Endothelial cell of umbilical vein (primary cell): ENCODE results near the gene ESRRA. TPM values are rescaled to one million over a fixed set of nuclear protein-coding genes. Genes with fewer than 3 reads are reported as not detected.
"Not testable (repeated sequence)": the region's sequence is repeated elsewhere in the genome, so short reads cannot be mapped to it uniquely, and the experiment has no call there.

ENCODE experiments used
- BruUV-seq: library from RNA; stranded (reverse); fragments of 400-500 nt; replicated peaks from 2 replicates; lab custom pipeline; 2021; lab: Mats Ljungman, UMichigan
- CTCF ChIA-PET: fragments of 300-600, 350-600 bp; sonication (Branson Sonifier 250); formaldehyde crosslinking; loops from one replicate; lab custom pipeline; 2021; ENCODE audit warnings: antibody characterized with exemption, inconsistent platforms; lab: Charles Lee
- POLR2A ChIA-PET: fragments of 300-600, 350-600 bp; sonication (Branson Sonifier 250); formaldehyde crosslinking; loops from one replicate; lab custom pipeline; 2021; ENCODE audit warnings: antibody characterized with exemption, inconsistent platforms; lab: Charles Lee
- DNase-seq: peaks from one replicate; pipeline ENCODE4 v3.0.0-alpha.2; 2011; ENCODE audit warnings: low read depth, low spot score
- FAIRE-seq: peaks from 2 replicates; lab custom pipeline; 2011; peaks lifted over from hg19 to GRCh38; lab: Jason Lieb, UNC
- H2AFZ ChIP-seq: 2 replicates; pipeline ENCODE4 v1.6.0; 2012; ENCODE audit warnings: low read depth, low read length, control low read depth, inconsistent platforms
- H3K27ac ChIP-seq: 2 replicates; pipeline ENCODE4 v1.5.1; 2011; ENCODE audit warnings: low read depth, mild to moderate bottlenecking, control low read depth, low read length, moderate library complexity; ENCODE audit not compliant: insufficient read depth
- H3K27me3 ChIP-seq, 2 experiments: 2 replicates each; pipeline versions ENCODE4 v1.6.0 to v1.6.1; 2011; ENCODE audit warnings: low read length in 2 of 2, mixed read lengths in 1 of 2; ENCODE audit not compliant: control insufficient read depth in 2 of 2, insufficient read depth in 2 of 2
- H3K36me3 ChIP-seq, 2 experiments: 2 replicates in 1 of 2; 3 replicates in 1 of 2; pipeline ENCODE4 v1.5.1; 2011; ENCODE audit warnings: low read length in 2 of 2, mild to moderate bottlenecking in 1 of 2, moderate library complexity in 1 of 2; ENCODE audit not compliant: control insufficient read depth in 2 of 2, insufficient read depth in 2 of 2; ENCODE audit errors: extremely low read depth in 1 of 2
- H3K4me1 ChIP-seq: 3 replicates; pipeline ENCODE4 v1.5.1; 2011; ENCODE audit warnings: mild to moderate bottlenecking, low read length; ENCODE audit not compliant: control insufficient read depth, insufficient read depth; ENCODE audit errors: extremely low read depth
- H3K4me2 ChIP-seq: 2 replicates; pipeline ENCODE4 v1.6.1; 2011; ENCODE audit warnings: low read length, control low read depth, mixed read lengths; ENCODE audit not compliant: insufficient read depth
- H3K4me3 ChIP-seq, 3 experiments: fragments of 200-600 bp in 1 of 3; sonication (generic), shearing (Covaris generic) in 1 of 3; replicated peaks in 1 of 3; 2 replicates each; pipeline ENCODE4 v1.5.1; 2011 to 2016; ENCODE audit warnings: control low read depth in 3 of 3, low read length in 3 of 3, mild to moderate bottlenecking in 2 of 3, inconsistent platforms in 1 of 3, low read depth in 1 of 3, moderate library complexity in 1 of 3; ENCODE audit not compliant: insufficient read depth in 1 of 3
- H3K79me2 ChIP-seq: 2 replicates; pipeline ENCODE4 v1.6.0; 2012; ENCODE audit warnings: low read length, inconsistent platforms; ENCODE audit not compliant: control insufficient read depth, insufficient read depth
- H3K9ac ChIP-seq: replicated peaks from 2 replicates; pipeline ENCODE3; 2011; ENCODE audit warnings: low read length, control low read depth; ENCODE audit not compliant: insufficient read depth; ENCODE audit errors: extremely low read depth
- H3K9me1 ChIP-seq: replicated peaks from 3 replicates; pipeline ENCODE4 v1.6.0; 2011; ENCODE audit warnings: mild to moderate bottlenecking, low read length; ENCODE audit not compliant: control insufficient read depth, insufficient read depth; ENCODE audit errors: extremely low read depth
- H3K9me3 ChIP-seq: replicated peaks from 2 replicates; pipeline ENCODE4 v1.5.1; 2012; ENCODE audit warnings: low read length, inconsistent platforms; ENCODE audit not compliant: control insufficient read depth, insufficient read depth
- H4K20me1 ChIP-seq: replicated peaks from 2 replicates; pipeline ENCODE3; 2011; ENCODE audit warnings: mild to moderate bottlenecking, low read length; ENCODE audit not compliant: control insufficient read depth, insufficient read depth; ENCODE audit errors: extremely low read depth
- CTCF ChIP-seq, 2 donors: IDR thresholded peaks; 1 replicate in 1 of 2; 2 replicates in 1 of 2; pipeline ENCODE4 v1.5.1; 2011; ENCODE audit warnings: low read length in 2 of 2, mild to moderate bottlenecking in 2 of 2, moderate library complexity in 2 of 2, control low read depth in 1 of 2, inconsistent platforms in 1 of 2, low read depth in 1 of 2; ENCODE audit not compliant: insufficient read depth in 1 of 2; ENCODE audit errors: extremely low read depth in 1 of 2
- EZH2 ChIP-seq: IDR thresholded peaks from 2 replicates; pipeline ENCODE4 v1.6.1; 2012; ENCODE audit warnings: borderline replicate concordance, low read depth, mild to moderate bottlenecking, moderate library complexity, low read length, inconsistent platforms; ENCODE audit not compliant: severe bottlenecking
- FOS ChIP-seq: IDR thresholded peaks from 2 replicates; pipeline ENCODE4 v1.6.1; 2011; ENCODE audit warnings: mild to moderate bottlenecking, low read length, moderate library complexity, borderline replicate concordance; ENCODE audit not compliant: insufficient read depth
- GATA2 ChIP-seq: IDR thresholded peaks from 2 replicates; pipeline ENCODE4 v1.7.0; 2011; ENCODE audit warnings: low read depth, mild to moderate bottlenecking, moderate library complexity, mixed read lengths, low read length; ENCODE audit not compliant: insufficient read length, insufficient read depth
- JUN ChIP-seq: IDR thresholded peaks from 2 replicates; pipeline ENCODE4 v1.6.1; 2011; ENCODE audit warnings: borderline replicate concordance, low read depth; ENCODE audit not compliant: insufficient read length, insufficient read depth
- MYC ChIP-seq: IDR thresholded peaks from one replicate; pipeline ENCODE4 v1.6.1; 2011; ENCODE audit warnings: mild to moderate bottlenecking, low read depth, low read length
- POLR2A ChIP-seq: IDR thresholded peaks from 2 replicates; pipeline ENCODE4 v1.6.1; 2012; ENCODE audit warnings: low read depth, mild to moderate bottlenecking, control low read depth, low read length
- POLR2AphosphoS5 ChIP-seq: IDR thresholded peaks from 2 replicates; pipeline ENCODE4 v1.6.1; 2012; ENCODE audit warnings: low read depth, mild to moderate bottlenecking, control low read depth, low read length, moderate library complexity; ENCODE audit not compliant: insufficient read depth
- dilution Hi-C: fragments of 300-500 bp; cut with MboI; formaldehyde crosslinking; loops from one replicate; pipeline ENCODE4 v1.15.0; 2019; ENCODE audit warnings: low sequenced_read_pairs; ENCODE audit not compliant: extremely low pct_ligation_motif_present
- intact Hi-C: fragments of 100-400 bp; cut with micrococcal nuclease; formaldehyde crosslinking; loops from one replicate; pipeline ENCODE4 v1.10.0; 2022
- polyA plus RNA-seq, 4 experiments: library from polyadenylated mRNA; depleted of rRNA in 3 of 4; stranded (reverse) in 3 of 4; unstranded in 1 of 4; fragments of >200 nt; gene quantifications; 2 replicates each; pipeline versions ENCODE4 v1.2.1 to v1.2.3, GENCODE V29; 2011 to 2012; ENCODE audit warnings: missing spikeins in 1 of 4
- total RNA-seq: library from RNA; stranded (reverse); gene quantifications from 2 replicates; pipeline ENCODE4 v1.2.3, GENCODE V29; 2021
- TF ChIP-seq, protein P1 (sequence below): IDR thresholded peaks from 2 replicates; pipeline ENCODE4 v1.6.1; 2011; ENCODE audit not compliant: insufficient read depth, insufficient read length

ESRRA gene
- total and polyA plus RNA-seq, 2 donors (not counting 3 experiments of a cell fraction or from before 2014, with no cell fraction given): 17.2 to 37.4 TPM

GRCh38 chr11:64323373-64323772, 18.0 kb downstream of the ESRRA start:
- H3K9me3 ChIP-seq: no peaks in the 10 kb centered on the region
- H2AFZ ChIP-seq: no peak overlapping the region
- no TSS peak for BruUV-seq
- peaks cover 6% of the 10 kb centered on the region for H3K4me1 ChIP-seq
- H3K9ac ChIP-seq: no peak overlapping the region
- no peak for TF ChIP-seq EZH2
- no peak for TF ChIP-seq POLR2A
- no peak for TF ChIP-seq FOS
- no peak for TF ChIP-seq POLR2AphosphoS5
- no peak for TF ChIP-seq CTCF (IDR thresholded peaks at IDR 0.05; ENCODE audit: extremely low read depth in 1 of 2, insufficient read depth in 1 of 2, low read depth in 1 of 2, low read length in 2 of 2)
- TF ChIP-seq GATA2: no peak
- TF ChIP-seq, protein P1, sequence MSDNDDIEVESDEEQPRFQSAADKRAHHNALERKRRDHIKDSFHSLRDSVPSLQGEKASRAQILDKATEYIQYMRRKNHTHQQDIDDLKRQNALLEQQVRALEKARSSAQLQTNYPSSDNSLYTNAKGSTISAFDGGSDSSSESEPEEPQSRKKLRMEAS: no peak
- no peak for TF ChIP-seq JUN
- no peak for TF ChIP-seq MYC
- H3K4me2 ChIP-seq: no peak overlapping the region
- H3K4me3 ChIP-seq: no peak overlapping the region
- no peaks in the 10 kb centered on the region for H3K9me1 ChIP-seq
- dilution Hi-C loops (no loop called here), intact Hi-C loops (no loop called here)
- H3K27me3 ChIP-seq: no peaks in the 10 kb centered on the region
- no peak overlapping the region for H3K27ac ChIP-seq
- H3K79me2 ChIP-seq: peaks cover 2% of the 10 kb centered on the region
- ChIA-PET CTCF (interaction anchor here (2.9 to 3.4 kb wide), 2 partner anchors 9 to 19 kb away, joined by 14 to 19 read pairs; no protein-coding TSS in a partner anchor), POLR2A (no interaction called here)
- FAIRE-seq (no peak), DNase-seq (no peak)
- H4K20me1 ChIP-seq: no peaks in the 10 kb centered on the region
- H3K36me3 ChIP-seq: peaks cover 0 to 11% of the 10 kb centered on the region in 2 experiments

- H3K9ac ChIP-seq, FAIRE-seq, H3K9me3 ChIP-seq, intact Hi-C loops, H3K79me2 ChIP-seq, H3K27ac ChIP-seq, DNase-seq, H4K20me1 ChIP-seq, H3K4me2 ChIP-seq, dilution Hi-C loops, H3K4me3 ChIP-seq, H3K4me1 ChIP-seq, BruUV-seq, H3K27me3 ChIP-seq, POLR2A ChIA-PET, H2AFZ ChIP-seq, H3K9me1 ChIP-seq: not testable (repeated sequence)
- H3K36me3 ChIP-seq: peaks cover 0 to 11% of the 10 kb centered on the region in 2 experiments
- CTCF ChIA-PET: interaction anchor here (1.3 to 3.4 kb wide), 4 partner anchors 8 to 32 kb away, joined by 4 to 19 read pairs (median 13); partner anchors contain the start of gene CATSPERZ
Measured at GRCh38 chr11:64323984-64324383, 18.7 kb downstream of the ESRRA start.
